Natural killer cell (primary cell): Measurements from ENCODE around the gene RTF1. TPM values are rescaled to one million over a fixed set of nuclear protein-coding genes. Genes with fewer than 3 reads are reported as not detected.

ENCODE experiments used
- ATAC-seq, 3 donors: fragments of 150-1000 bp in 2 of 3; fragments of 200-7000 bp in 1 of 3; cut with Tn5 transposase; 1 replicate in 1 of 3; 2 replicates in 2 of 3; pipeline ENCODE4 v1.10.0; 2021; ENCODE audit warnings: mild to moderate bottlenecking in 2 of 3, moderate library complexity in 2 of 3
- DNase-seq, 2 donors: peaks; one replicate each; pipeline versions ENCODE4 v3.0.0 to v3.0.0-alpha.2; 2013 to 2021; ENCODE audit warnings: mixed read lengths in 1 of 2
- H3K27ac ChIP-seq: one replicate; pipeline ENCODE4 v1.5.1; 2013; ENCODE audit warnings: mild to moderate bottlenecking, low read length
- H3K27me3 ChIP-seq: one replicate; pipeline ENCODE4 v1.6.1; 2013; ENCODE audit warnings: low read length; ENCODE audit not compliant: control insufficient read depth, insufficient read depth
- H3K36me3 ChIP-seq: one replicate; pipeline ENCODE4 v1.6.1; 2013; ENCODE audit warnings: low read length; ENCODE audit not compliant: control insufficient read depth, insufficient read depth
- H3K4me1 ChIP-seq: one replicate; pipeline ENCODE4 v1.6.1; 2013; ENCODE audit warnings: low read length; ENCODE audit not compliant: control insufficient read depth, insufficient read depth
- H3K4me3 ChIP-seq: one replicate; pipeline ENCODE4 v1.5.1; 2013; ENCODE audit warnings: low read length
- H3K9me3 ChIP-seq: one replicate; pipeline ENCODE4 v1.6.1; 2013; ENCODE audit warnings: low read length; ENCODE audit not compliant: control insufficient read depth, insufficient read depth
- H3K27ac Mint-ChIP-seq, 2 donors: one replicate each; pipeline ENCODE4 v1.8.0; 2022; ENCODE audit warnings: mild to moderate bottlenecking in 2 of 2, mixed read lengths in 2 of 2, moderate library complexity in 1 of 2
- H3K27me3 Mint-ChIP-seq, 2 donors: one replicate each; pipeline ENCODE4 v1.8.0; 2022; ENCODE audit warnings: low read depth in 2 of 2, mixed read lengths in 2 of 2
- H3K36me3 Mint-ChIP-seq: one replicate; pipeline ENCODE4 v1.8.0; 2022; ENCODE audit warnings: mixed read lengths
- H3K4me1 Mint-ChIP-seq, 2 donors: one replicate each; pipeline ENCODE4 v1.8.0; 2022; ENCODE audit warnings: mixed read lengths in 2 of 2
- H3K4me3 Mint-ChIP-seq: one replicate; pipeline ENCODE4 v1.8.0; 2022; ENCODE audit warnings: mild to moderate bottlenecking, moderate library complexity, mixed read lengths
- H3K9me3 Mint-ChIP-seq, 2 donors: one replicate each; pipeline ENCODE4 v1.8.0; 2022; ENCODE audit warnings: mixed read lengths in 2 of 2
- WGBS: methylation state at CpG from one replicate; pipeline ENCODE4 v1.1.7; 2013; ENCODE audit warnings: missing lambda C conversion rate; ENCODE audit not compliant: insufficient coverage; 5-methylcytosine and 5-hydroxymethylcytosine counted together
- intact Hi-C: fragments of 100-400 bp; cut with micrococcal nuclease; formaldehyde crosslinking; loops from one replicate; pipeline ENCODE4 v1.14.2; 2022
- total RNA-seq, 4 donors: library from RNA; stranded (reverse); fragments of 120-200 nt in 1 of 4; gene quantifications; one replicate each; pipeline versions ENCODE4 v1.2.3 to v1.2.4, GENCODE V29; 2013 to 2022
- TF ChIP-seq, protein P1 (sequence below): fragments of 200-600 bp; IDR thresholded peaks from one replicate; pipeline ENCODE4 v1.8.0; 2022; ENCODE audit warnings: antibody characterized with exemption

RTF1 gene
- total RNA-seq, 3 donors from 2014 or later (not counting 1 experiment from before 2014, with no cell fraction given): 35.8 to 53.1 (median 42.7) TPM

GRCh38 chr15:41473418-41473817 is 56.5 kb downstream of the RTF1 start:
- Mint-ChIP-seq H3K36me3 (peaks cover 16% of the 10 kb centered on the region), H3K4me1 (no peaks in the 10 kb centered on the region), H3K9me3 (no peaks in the 10 kb centered on the region), H3K27ac (no peak overlapping the region), H3K27me3 (no peaks in the 10 kb centered on the region), H3K4me3 (no peak overlapping the region)
- no peaks in the 10 kb centered on the region for H3K9me3 ChIP-seq
- DNase-seq (no peak), ATAC-seq (no peak)
- no peak overlapping the region for H3K4me3 ChIP-seq
- intact Hi-C loops: no loop called here
- H3K27me3 ChIP-seq: no peaks in the 10 kb centered on the region
- no peaks in the 10 kb centered on the region for H3K4me1 ChIP-seq
- no peak overlapping the region for H3K27ac ChIP-seq
- peaks cover 68% of the 10 kb centered on the region for H3K36me3 ChIP-seq
- WGBS: 97% methylated on average over 11 of the region's 11 CpGs
- TF ChIP-seq, protein P1, sequence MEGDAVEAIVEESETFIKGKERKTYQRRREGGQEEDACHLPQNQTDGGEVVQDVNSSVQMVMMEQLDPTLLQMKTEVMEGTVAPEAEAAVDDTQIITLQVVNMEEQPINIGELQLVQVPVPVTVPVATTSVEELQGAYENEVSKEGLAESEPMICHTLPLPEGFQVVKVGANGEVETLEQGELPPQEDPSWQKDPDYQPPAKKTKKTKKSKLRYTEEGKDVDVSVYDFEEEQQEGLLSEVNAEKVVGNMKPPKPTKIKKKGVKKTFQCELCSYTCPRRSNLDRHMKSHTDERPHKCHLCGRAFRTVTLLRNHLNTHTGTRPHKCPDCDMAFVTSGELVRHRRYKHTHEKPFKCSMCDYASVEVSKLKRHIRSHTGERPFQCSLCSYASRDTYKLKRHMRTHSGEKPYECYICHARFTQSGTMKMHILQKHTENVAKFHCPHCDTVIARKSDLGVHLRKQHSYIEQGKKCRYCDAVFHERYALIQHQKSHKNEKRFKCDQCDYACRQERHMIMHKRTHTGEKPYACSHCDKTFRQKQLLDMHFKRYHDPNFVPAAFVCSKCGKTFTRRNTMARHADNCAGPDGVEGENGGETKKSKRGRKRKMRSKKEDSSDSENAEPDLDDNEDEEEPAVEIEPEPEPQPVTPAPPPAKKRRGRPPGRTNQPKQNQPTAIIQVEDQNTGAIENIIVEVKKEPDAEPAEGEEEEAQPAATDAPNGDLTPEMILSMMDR: no peak

GRCh38 chr15:41474436-41474835 is 57.5 kb downstream of the RTF1 start:
- intact Hi-C loops: no loop called here
- 87% methylated on average over 8 of the region's 8 CpGs for WGBS

DNA sequence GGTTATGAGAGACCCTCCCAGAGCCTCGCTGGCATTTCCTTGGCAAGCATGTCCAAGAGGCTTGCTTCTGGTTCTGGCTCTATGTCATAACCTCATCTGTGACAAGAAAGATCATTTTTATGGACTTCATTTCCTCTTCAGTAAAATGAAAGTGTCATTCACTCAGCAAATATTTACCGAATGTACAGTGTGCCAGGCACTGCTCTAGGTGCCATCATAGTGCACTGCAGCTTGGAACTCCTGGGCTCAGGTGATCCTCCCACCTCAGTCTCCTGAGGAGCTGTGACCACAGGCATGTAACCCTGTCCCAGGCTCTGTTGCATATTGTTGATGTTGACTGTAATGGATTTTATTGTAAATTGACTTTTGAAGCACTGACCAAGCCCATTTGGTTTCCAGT is 58.0 kb downstream of the RTF1 start:
- intact Hi-C loops: no loop called here
- Mint-ChIP-seq H3K36me3 (peaks cover 23% of the 10 kb centered on the region), H3K9me3 (no peaks in the 10 kb centered on the region), H3K4me3 (no peak overlapping the region), H3K27me3 (no peaks in the 10 kb centered on the region), H3K4me1 (no peaks in the 10 kb centered on the region), H3K27ac (no peak overlapping the region)
- no peaks in the 10 kb centered on the region for H3K4me1 ChIP-seq
- peaks cover 73% of the 10 kb centered on the region for H3K36me3 ChIP-seq
- no peak overlapping the region for H3K4me3 ChIP-seq
- TF ChIP-seq, protein P1: no peak
- no peak overlapping the region for H3K27ac ChIP-seq
- 56% methylated on average over 2 of the region's 2 CpGs for WGBS
- no peak for ATAC-seq
- no peaks in the 10 kb centered on the region for H3K9me3 ChIP-seq
- H3K27me3 ChIP-seq: no peaks in the 10 kb centered on the region
- DNase-seq: no peak

More at GRCh38 chr15:41474436-41474835, 57.5 kb downstream of the RTF1 start:
- ATAC-seq: no peak
- peaks cover 73% of the 10 kb centered on the region for H3K36me3 ChIP-seq
- no peaks in the 10 kb centered on the region for H3K9me3 Mint-ChIP-seq
- no peak overlapping the region for H3K4me3 Mint-ChIP-seq
- no peaks in the 10 kb centered on the region for H3K27me3 Mint-ChIP-seq
- H3K4me3 ChIP-seq: no peak overlapping the region
- H3K36me3 Mint-ChIP-seq: peaks cover 23% of the 10 kb centered on the region
- H3K27me3 ChIP-seq: no peaks in the 10 kb centered on the region
- DNase-seq: no peak
- H3K9me3 ChIP-seq: no peaks in the 10 kb centered on the region
- no peak overlapping the region for H3K27ac Mint-ChIP-seq
- TF ChIP-seq, protein P1: no peak
- no peaks in the 10 kb centered on the region for H3K4me1 ChIP-seq
- no peak overlapping the region for H3K27ac ChIP-seq
- H3K4me1 Mint-ChIP-seq: no peaks in the 10 kb centered on the region

DNA sequence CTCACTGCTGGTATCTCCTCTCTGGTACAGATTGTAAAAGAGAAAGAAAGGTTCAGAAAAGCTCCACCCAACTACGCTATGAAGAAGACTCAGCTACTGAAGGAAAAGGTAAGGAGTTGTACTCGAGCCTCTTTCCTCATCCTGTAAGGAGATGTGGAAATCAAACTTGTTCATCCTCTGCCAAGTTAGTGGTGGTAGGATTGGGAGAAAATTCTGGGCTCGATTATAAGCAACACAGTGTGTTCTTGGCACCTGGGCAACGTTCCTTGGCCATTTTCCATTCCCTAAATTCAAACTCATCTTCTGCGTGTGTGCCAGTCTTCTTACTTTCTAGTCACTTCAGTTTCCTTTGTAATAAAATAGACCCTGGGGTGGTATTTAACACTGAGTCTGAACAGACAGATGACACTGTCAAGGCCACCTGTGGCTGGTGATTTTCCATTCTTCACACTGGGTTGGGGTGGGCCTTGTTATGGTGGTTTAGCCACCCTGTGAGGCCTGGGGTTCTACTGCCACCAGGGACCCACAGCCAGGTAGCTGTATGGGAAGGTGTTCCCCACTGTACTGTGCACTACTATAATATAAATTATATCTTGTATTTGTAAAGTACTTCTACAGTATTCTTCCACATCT is 59.6 kb downstream of the RTF1 start:
- no peak overlapping the region for H3K27ac Mint-ChIP-seq
- H3K27me3 Mint-ChIP-seq: no peaks in the 10 kb centered on the region
- Histone ChIP-seq H3K9me3 (no peaks in the 10 kb centered on the region), H3K27ac (no peak overlapping the region), H3K4me3 (no peak overlapping the region), H3K36me3 (peaks cover 74% of the 10 kb centered on the region), H3K4me1 (no peaks in the 10 kb centered on the region), H3K27me3 (no peaks in the 10 kb centered on the region)
- peaks cover 34% of the 10 kb centered on the region for H3K36me3 Mint-ChIP-seq
- DNase-seq: no peak
- TF ChIP-seq, protein P1: no peak
- no peaks in the 10 kb centered on the region for H3K4me1 Mint-ChIP-seq
- ATAC-seq: no peak
- no peak overlapping the region for H3K4me3 Mint-ChIP-seq
- WGBS: 90% methylated on average over 4 of the region's 5 CpGs
- intact Hi-C loops: no loop called here
- H3K9me3 Mint-ChIP-seq: no peaks in the 10 kb centered on the region
